ENCODE data around the gene KCNN1.

The KCNN1 gene

GRCh38 chr19:18009412-18010066 lies 42.6 kb downstream of the KCNN1 start:
- TF ChIP-seq ZFP3 (CRISPR knock-in tag; IDR thresholded peaks at IDR 0.05): no peak
- no peak for TF ChIP-seq ISL1 (CRISPR knock-in tag; IDR thresholded peaks at IDR 0.05)
- no peak for TF ChIP-seq ZFP30 (CRISPR knock-in tag; IDR thresholded peaks at IDR 0.05)
- no peak for TF ChIP-seq PATZ1 (CRISPR knock-in tag; IDR thresholded peaks at IDR 0.05; ENCODE audit: borderline replicate concordance)
- TF ChIP-seq POU6F1 (CRISPR knock-in tag; IDR thresholded peaks at IDR 0.05; ENCODE audit: borderline replicate concordance, low read depth): no peak
- no peak for TF ChIP-seq ESRRG (CRISPR knock-in tag; IDR thresholded peaks at IDR 0.05)
- TF ChIP-seq ZNF8 (CRISPR knock-in tag; IDR thresholded peaks at IDR 0.05): no peak
- no peak for TF ChIP-seq RARB (CRISPR knock-in tag; IDR thresholded peaks at IDR 0.05)
- no peak for TF ChIP-seq GLIS3 (CRISPR knock-in tag; IDR thresholded peaks at IDR 0.05)
- TF ChIP-seq ZC3H10 (CRISPR knock-in tag; IDR thresholded peaks at IDR 0.05): no peak
- no peak for TF ChIP-seq TCF4 (CRISPR knock-in tag; IDR thresholded peaks at IDR 0.05; ENCODE audit: borderline replicate concordance)
- no peak for TF ChIP-seq BACH2 (CRISPR knock-in tag; IDR thresholded peaks at IDR 0.05; ENCODE audit: borderline replicate concordance)
- TF ChIP-seq CREB5 (CRISPR knock-in tag; IDR thresholded peaks at IDR 0.05; ENCODE audit: low read depth): no peak
- no peak for TF ChIP-seq TOX (CRISPR knock-in tag; IDR thresholded peaks at IDR 0.05; ENCODE audit: borderline replicate concordance)
- ATAC-seq: no peak

GRCh38 chr19:18010149-18010548 lies 43.2 kb downstream of the KCNN1 start:
- no peak for ATAC-seq
- no peak for TF ChIP-seq POU6F1 (CRISPR knock-in tag; IDR thresholded peaks at IDR 0.05; ENCODE audit: borderline replicate concordance, low read depth)
- no peak for TF ChIP-seq PATZ1 (CRISPR knock-in tag; IDR thresholded peaks at IDR 0.05; ENCODE audit: borderline replicate concordance)
- no peak for TF ChIP-seq CSDC2 (CRISPR knock-in tag; IDR thresholded peaks at IDR 0.05)
- TF ChIP-seq ZNF70 (CRISPR knock-in tag; IDR thresholded peaks at IDR 0.05): no peak
- TF ChIP-seq ZFP30 (CRISPR knock-in tag; IDR thresholded peaks at IDR 0.05): no peak
- no peak for TF ChIP-seq ZNF8 (CRISPR knock-in tag; IDR thresholded peaks at IDR 0.05)
- TF ChIP-seq ZNF565 (CRISPR knock-in tag; conservative IDR thresholded peaks at IDR 0.05; ENCODE audit: low read depth): no peak
- no peak for TF ChIP-seq RARB (CRISPR knock-in tag; IDR thresholded peaks at IDR 0.05)
- no peak for TF ChIP-seq PPARA (CRISPR knock-in tag; IDR thresholded peaks at IDR 0.05; ENCODE audit: borderline replicate concordance)
- no peak for TF ChIP-seq TOX (CRISPR knock-in tag; IDR thresholded peaks at IDR 0.05; ENCODE audit: borderline replicate concordance)
- no peak for TF ChIP-seq TSHZ2 (CRISPR knock-in tag; IDR thresholded peaks at IDR 0.05)
- no peak for TF ChIP-seq ESRRG (CRISPR knock-in tag; IDR thresholded peaks at IDR 0.05)
- no peak for TF ChIP-seq ARNTL (CRISPR knock-in tag; IDR thresholded peaks at IDR 0.05; ENCODE audit: borderline replicate concordance, low read depth)
- no peak for TF ChIP-seq GLIS3 (CRISPR knock-in tag; IDR thresholded peaks at IDR 0.05)
- TF ChIP-seq OSR1 (CRISPR knock-in tag; IDR thresholded peaks at IDR 0.05): no peak
- no peak for TF ChIP-seq CREB5 (CRISPR knock-in tag; IDR thresholded peaks at IDR 0.05; ENCODE audit: low read depth)
- TF ChIP-seq TCF4 (CRISPR knock-in tag; IDR thresholded peaks at IDR 0.05; ENCODE audit: borderline replicate concordance): no peak

All from SK-N-SH treated with all-trans-retinoic acid at 6 μM for 48 hours (cell line).